Measurements from ENCODE around the gene DUSP2. TPM values are rescaled to one million over a fixed set of nuclear protein-coding genes. Genes with fewer than 3 reads are reported as not detected.

Gene DUSP2
- total and polyA plus RNA-seq, 9 of the 15 experiments (the other 6 are each of a cell fraction or from before 2014, with no cell fraction given) = 0.04 to 0.18 TPM; not detected in 7

GRCh38 chr2:96169868-96170507 is 24.7 kb upstream of the DUSP2 start:
- BruUV-seq (replicated peaks) = no TSS peak
- in situ Hi-C loops (cut with MboI) (no loop called here), intact Hi-C loops (cut with micrococcal nuclease) (no loop called here)
- H3K27ac ChIP-seq (ENCODE audit: extremely low read depth, low read depth, low read length) = no peak overlapping the region
- H3K9me1 ChIP-seq (ENCODE audit: control insufficient read depth, insufficient read depth, low read length) = no peaks in the 10 kb centered on the region
- H2AFZ ChIP-seq (ENCODE audit: low read depth, low read length) = no peak overlapping the region
- 13% methylated on average over 2 of the region's 2 CpGs for WGBS (ENCODE audit: insufficient coverage, low coverage, missing lambda C conversion rate)
- peaks cover 4 to 6% of the 10 kb centered on the region in 2 experiments; a peak in 4 of 5 replicates for H3K4me1 ChIP-seq (replicated peaks in 1 of 2; ENCODE audit: control insufficient read depth in 2 of 2, insufficient read depth in 2 of 2, low read length in 2 of 2)
- H3K36me3 ChIP-seq (ENCODE audit: control insufficient read depth, insufficient read depth, low read length) = no peaks in the 10 kb centered on the region
- CTCF ChIA-PET (ENCODE audit: low intra/inter-chr PET ratio) = no interaction called here
- DNase-seq (ENCODE audit: extremely low read depth in 1 of 4, low spot score in 3 of 4) (no peak), ATAC-seq (no peak), FAIRE-seq (no peak)
- POLR2A ChIA-PET = no interaction called here
- H3K9ac ChIP-seq (ENCODE audit: insufficient read depth in 1 of 2, low read depth in 2 of 2, low read length in 2 of 2) = no peak overlapping the region
- H3K27me3 ChIP-seq (ENCODE audit: control insufficient read depth in 2 of 2, insufficient read depth in 2 of 2, low read length in 2 of 2) = no peaks in the 10 kb centered on the region
- no peak overlapping the region for H3K4me3 ChIP-seq
- no peaks in the 10 kb centered on the region for H4K20me1 ChIP-seq (replicated peaks; ENCODE audit: control insufficient read depth, insufficient read depth, low read length)
- H3K9me3 ChIP-seq (replicated peaks; ENCODE audit: control insufficient read depth, insufficient read depth, low read depth, low read length) = peaks cover 4% of the 10 kb centered on the region; the same call in 1 of the 2 replicates
- no peaks in the 10 kb centered on the region for H3K79me2 ChIP-seq (ENCODE audit: control insufficient read depth, insufficient read depth, low read length)
- H3K4me2 ChIP-seq (ENCODE audit: insufficient read depth, low read length) = no peak overlapping the region
- TF ChIP-seq ZNF785 (CRISPR knock-in tag; IDR thresholded peaks at IDR 0.05) (no peak), NONO (IDR thresholded peaks at IDR 0.05; ENCODE audit: low read depth in 2 of 2, low read length in 1 of 2) (no peak), MAFG (tag; conservative IDR thresholded peaks at IDR 0.05) (0 out of 2 replicates have a peak, but pooled peaks have one; percentile 23), ZNF644 (tag; IDR thresholded peaks at IDR 0.05; ENCODE audit: low read depth) (no peak), BDP1 (IDR thresholded peaks at IDR 0.05; ENCODE audit: insufficient read depth, insufficient read length) (no peak), ADNP (tag; IDR thresholded peaks at IDR 0.05) (peak; percentile 72), CEBPG (CRISPR knock-in tag; IDR thresholded peaks at IDR 0.05) (no peak), CEBPG (tag; conservative IDR thresholded peaks at IDR 0.05 in 1 of 2, IDR thresholded peaks at IDR 0.05 in 1 of 2) (0 out of 4 replicates have a peak, but pooled peaks of 1 of the 2 experiments have one; percentile 38), RBM25 (IDR thresholded peaks at IDR 0.05; ENCODE audit: low read depth, low read length, severe bottlenecking) (peak; percentile 94), SMAD3 (CRISPR knock-in tag; conservative IDR thresholded peaks at IDR 0.05) (no peak), XRCC3 (IDR thresholded peaks at IDR 0.05) (0 out of 2 replicates have a peak, but pooled peaks have one; percentile 35), BCOR (IDR thresholded peaks at IDR 0.05) (peak; percentile 90), CCNT2 (IDR thresholded peaks at IDR 0.05; ENCODE audit: borderline replicate concordance, extremely low read depth, insufficient read length, low read depth, low read length) (no peak), HINFP (tag; conservative IDR thresholded peaks at IDR 0.05; ENCODE audit: low read depth) (no peak), TRIM28 (IDR thresholded peaks at IDR 0.05) (0 out of 2 replicates have a peak, but pooled peaks have one; percentile 53), RCOR1 (IDR thresholded peaks at IDR 0.05; ENCODE audit: borderline replicate concordance in 1 of 2, low read depth in 2 of 2, low read length in 2 of 2) (peak in 1 of 2 experiments; percentile 46; a peak in 1 of 4 replicates), ZNF316 (IDR thresholded peaks at IDR 0.05) (peak; percentile 27; the same call in 1 of the 2 replicates), ZNF146 (CRISPR knock-in tag; IDR thresholded peaks at IDR 0.05; ENCODE audit: unreplicated experiment) (peak; percentile 99), CBX3 (IDR thresholded peaks at IDR 0.05; ENCODE audit: borderline replicate concordance in 1 of 2, low read length in 2 of 2) (peak in 1 of 2 experiments; percentile 96; a peak in 2 of 3 replicates), TRIM24 (IDR thresholded peaks at IDR 0.05) (peak; percentile 31 to 34; a peak in 1 of 4 replicates), KDM1A (IDR thresholded peaks at IDR 0.05) (peak; percentile 39 to 63; a peak in 3 of 4 replicates)
- TF ChIP-seq, protein P1, sequence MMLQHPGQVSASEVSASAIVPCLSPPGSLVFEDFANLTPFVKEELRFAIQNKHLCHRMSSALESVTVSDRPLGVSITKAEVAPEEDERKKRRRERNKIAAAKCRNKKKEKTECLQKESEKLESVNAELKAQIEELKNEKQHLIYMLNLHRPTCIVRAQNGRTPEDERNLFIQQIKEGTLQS (IDR thresholded peaks at IDR 0.05) = peak; percentile 50; the same call in 1 of the 2 replicates
- TF ChIP-seq, protein P1 (CRISPR knock-in tag; conservative IDR thresholded peaks at IDR 0.05) = no peak

Data from K562 (cell line).